Keratinocyte (primary cell): ENCODE results near the gene CEACAM5. TPM values are rescaled to one million over a fixed set of nuclear protein-coding genes. Genes with fewer than 3 reads are reported as not detected.

Experiments used
- DNase-seq: peaks from one replicate; pipeline ENCODE4 v3.0.0-alpha.2; 2011; ENCODE audit warnings: low read depth, missing footprints, low spot score
- FAIRE-seq: peaks from 2 replicates; lab custom pipeline; 2011; peaks lifted over from hg19 to GRCh38; lab: Jason Lieb, UNC
- H2AFZ ChIP-seq: 2 replicates; pipeline ENCODE4 v1.6.0; 2012; ENCODE audit warnings: low read length, control low read depth, inconsistent platforms; ENCODE audit not compliant: control insufficient read depth
- H3K27ac ChIP-seq: 2 replicates; pipeline ENCODE4 v1.5.1; 2011; ENCODE audit warnings: low read length; ENCODE audit not compliant: control insufficient read depth, insufficient read depth
- H3K27me3 ChIP-seq: 3 replicates; pipeline ENCODE4 v1.6.0; 2011; ENCODE audit warnings: low read length; ENCODE audit not compliant: control insufficient read depth, insufficient read depth; ENCODE audit errors: extremely low read depth
- H3K36me3 ChIP-seq, 2 experiments: 2 replicates in 1 of 2; 3 replicates in 1 of 2; pipeline ENCODE4 v1.5.1; 2011; ENCODE audit warnings: low read length in 2 of 2, mild to moderate bottlenecking in 1 of 2; ENCODE audit not compliant: control insufficient read depth in 2 of 2, insufficient read depth in 2 of 2; ENCODE audit errors: extremely low read depth in 1 of 2
- H3K4me1 ChIP-seq: 3 replicates; pipeline ENCODE4 v1.5.1; 2011; ENCODE audit warnings: low read length; ENCODE audit not compliant: control insufficient read depth, insufficient read depth; ENCODE audit errors: extremely low read depth
- H3K4me2 ChIP-seq: 3 replicates; pipeline ENCODE4 v1.6.0; 2011; ENCODE audit warnings: low read depth, low read length; ENCODE audit not compliant: control insufficient read depth, insufficient read depth; ENCODE audit errors: extremely low read depth
- H3K4me3 ChIP-seq, 3 experiments: fragments of 200-600 bp in 1 of 3; sonication (generic) in 1 of 3; 2 replicates in 2 of 3; 3 replicates in 1 of 3; pipeline ENCODE4 v1.5.1; 2011 to 2016; ENCODE audit warnings: low read length in 3 of 3, mild to moderate bottlenecking in 3 of 3, control low read depth in 2 of 3, inconsistent platforms in 1 of 3, low read depth in 1 of 3, mixed read lengths in 1 of 3, mixed run types in 1 of 3, moderate library complexity in 1 of 3; ENCODE audit not compliant: control insufficient read depth in 2 of 3, insufficient read depth in 2 of 3; ENCODE audit errors: extremely low read depth in 1 of 3
- H3K79me2 ChIP-seq: 2 replicates; pipeline ENCODE4 v1.6.0; 2012; ENCODE audit warnings: low read length; ENCODE audit not compliant: control insufficient read depth, insufficient read depth
- H3K9ac ChIP-seq: 3 replicates; pipeline ENCODE4 v1.6.0; 2011; ENCODE audit warnings: low read length; ENCODE audit not compliant: control insufficient read depth, insufficient read depth; ENCODE audit errors: extremely low read depth
- H3K9me1 ChIP-seq: 3 replicates; pipeline ENCODE4 v1.6.0; 2011; ENCODE audit warnings: low read length; ENCODE audit not compliant: control insufficient read depth, insufficient read depth; ENCODE audit errors: extremely low read depth
- H3K9me3 ChIP-seq: 2 replicates; pipeline ENCODE4 v1.5.1; 2012; ENCODE audit warnings: low read depth, low read length; ENCODE audit not compliant: control insufficient read depth
- H4K20me1 ChIP-seq: 3 replicates; pipeline ENCODE4 v1.6.0; 2011; ENCODE audit warnings: low read length; ENCODE audit not compliant: control insufficient read depth, insufficient read depth; ENCODE audit errors: extremely low read depth
- CTCF ChIP-seq, 3 experiments: IDR thresholded peaks in 1 of 3; conservative IDR thresholded peaks in 1 of 3; optimal IDR thresholded peaks in 1 of 3; 2 replicates in 2 of 3; 3 replicates in 1 of 3; pipeline versions ENCODE3 to v1.5.1; 2011; ENCODE audit warnings: low read length in 3 of 3, mild to moderate bottlenecking in 3 of 3, moderate library complexity in 2 of 3, control low read depth in 1 of 3, inconsistent platforms in 1 of 3; ENCODE audit not compliant: insufficient read depth in 2 of 3; ENCODE audit errors: extremely low read depth in 1 of 3
- EZH2 ChIP-seq: IDR thresholded peaks from one replicate; pipeline ENCODE4 v1.6.1; 2012; ENCODE audit warnings: inconsistent platforms, mild to moderate bottlenecking, low read length, moderate library complexity
- dilution Hi-C: fragments of 300-500 bp; cut with MboI; formaldehyde crosslinking; loops from one replicate; pipeline ENCODE4 v1.7.0; 2020; ENCODE audit warnings: low sequenced_read_pairs; ENCODE audit not compliant: extremely low pct_ligation_motif_present
- polyA plus RNA-seq, 5 experiments: library from polyadenylated mRNA; depleted of rRNA in 3 of 5; stranded (reverse) in 3 of 5; stranded (forward) in 1 of 5; unstranded in 1 of 5; fragments of >200 nt; gene quantifications; 1 replicate in 1 of 5; 2 replicates in 3 of 5; 3 replicates in 1 of 5; pipeline versions ENCODE4 v1.2.1 to v1.2.3, GENCODE V29; 2011 to 2012; ENCODE audit warnings: missing spikeins in 2 of 5, low read depth in 1 of 5, low replicate concordance in 1 of 5

CEACAM5 gene
- polyA plus RNA-seq, 1 donor (not counting 4 experiments of a cell fraction or from before 2014, with no cell fraction given), result not detected

- no peaks in the 10 kb centered on the region for H4K20me1 ChIP-seq
- dilution Hi-C loops, result no loop called here
- no peaks in the 10 kb centered on the region for H3K36me3 ChIP-seq
- H3K9me3 ChIP-seq, result no peaks in the 10 kb centered on the region
- no peak overlapping the region for H3K9ac ChIP-seq
- H3K27ac ChIP-seq, result no peak overlapping the region
- H3K79me2 ChIP-seq, result no peaks in the 10 kb centered on the region
- no peak overlapping the region for H3K4me2 ChIP-seq
- DNase-seq (no peak), FAIRE-seq (no peak)
- no peak overlapping the region for H2AFZ ChIP-seq
- no peaks in the 10 kb centered on the region for H3K27me3 ChIP-seq
- H3K4me3 ChIP-seq, result no peak overlapping the region
- no peaks in the 10 kb centered on the region for H3K4me1 ChIP-seq
- H3K9me1 ChIP-seq, result no peaks in the 10 kb centered on the region
- TF ChIP-seq CTCF (optimal IDR thresholded peaks at IDR 0.05 in 1 of 3, IDR thresholded peaks at IDR 0.05 in 1 of 3, conservative IDR thresholded peaks at IDR 0.05 in 1 of 3; ENCODE audit: extremely low read depth in 1 of 3, insufficient read depth in 2 of 3, low read length in 3 of 3), result no peak
- TF ChIP-seq EZH2, result no peak
Measured at GRCh38 chr19:41734156-41734555, 25.7 kb downstream of the CEACAM5 start.

- no peak for TF ChIP-seq EZH2
- no peak for TF ChIP-seq CTCF (optimal IDR thresholded peaks at IDR 0.05 in 1 of 3, IDR thresholded peaks at IDR 0.05 in 1 of 3, conservative IDR thresholded peaks at IDR 0.05 in 1 of 3; ENCODE audit: extremely low read depth in 1 of 3, insufficient read depth in 2 of 3, low read length in 3 of 3)
- FAIRE-seq (no peak), DNase-seq (no peak)
- Histone ChIP-seq H3K9me3 (no peaks in the 10 kb centered on the region), H3K4me3 (no peak overlapping the region), H3K9me1 (no peaks in the 10 kb centered on the region), H3K79me2 (no peaks in the 10 kb centered on the region), H3K4me1 (no peaks in the 10 kb centered on the region), H3K4me2 (no peak overlapping the region), H4K20me1 (no peaks in the 10 kb centered on the region), H3K27ac (no peak overlapping the region), H3K27me3 (no peaks in the 10 kb centered on the region), H3K9ac (no peak overlapping the region), H3K36me3 (no peaks in the 10 kb centered on the region), H2AFZ (no peak overlapping the region)
- dilution Hi-C loops, result no loop called here
Measured at GRCh38 chr19:41734585-41734984, 26.2 kb downstream of the CEACAM5 start.
